Ascending aorta (tissue), 2 donors: Measurements from ENCODE around the gene CSMD2. TPM values are rescaled to one million over a fixed set of nuclear protein-coding genes. Genes with fewer than 3 reads are reported as not detected.

Source experiments
- DNase-seq, 2 donors: peaks; one replicate each; pipeline ENCODE4 v3.0.0-alpha.2; 2019; ENCODE audit warnings: low spot score in 2 of 2
- H3K27ac ChIP-seq, 2 donors: fragments of 200-600 bp; sonication (generic); one replicate each; pipeline ENCODE4 v1.5.1; 2016 to 2017; ENCODE audit warnings: mild to moderate bottlenecking in 1 of 2
- H3K27me3 ChIP-seq: fragments of 200-600 bp; sonication (generic); one replicate; pipeline ENCODE4 v1.5.1; 2017
- H3K36me3 ChIP-seq, 2 donors: fragments of 200-600 bp; sonication (generic); one replicate each; pipeline ENCODE4 v1.5.1; 2016
- H3K4me1 ChIP-seq, 2 donors: fragments of 200-600 bp; sonication (generic); one replicate each; pipeline ENCODE4 v1.5.1; 2016 to 2017; ENCODE audit warnings: mild to moderate bottlenecking in 1 of 2
- H3K4me3 ChIP-seq, 2 donors: fragments of 200-600 bp; sonication (generic); one replicate each; pipeline ENCODE4 v1.5.1; 2016 to 2017; ENCODE audit warnings: mild to moderate bottlenecking in 1 of 2
- H3K9me3 ChIP-seq, 2 donors: fragments of 200-600 bp; sonication (generic); one replicate each; pipeline ENCODE4 v1.5.1; 2016
- CTCF ChIP-seq, 3 experiments: fragments of 200-600 bp in 2 of 3; fragments of 450-650 bp in 1 of 3; sonication (generic) in 2 of 3; IDR thresholded peaks; one replicate each; pipeline ENCODE4 v1.5.1; 2016 to 2019; ENCODE audit warnings: antibody characterized with exemption in 3 of 3, mild to moderate bottlenecking in 1 of 3, moderate library complexity in 1 of 3
- intact Hi-C: fragments of 100-400 bp; cut with DNase I; formaldehyde crosslinking; loops from one replicate; pipeline ENCODE4 v1.15.1; 2023
- total RNA-seq: library from RNA; depleted of rRNA; stranded (reverse); fragments of >200 nt; gene quantifications from one replicate; pipeline ENCODE4 v1.1.0, GENCODE V29; 2016

The CSMD2 gene
- total RNA-seq, 1 donor from 2014 or later = 10.9 TPM

GRCh38 chr1:33792216-33792615 lies 372.8 kb downstream of the CSMD2 start:
- Histone ChIP-seq H3K27me3 (no peaks in the 10 kb centered on the region), H3K9me3 (peaks cover 0 to 5% of the 10 kb centered on the region in 2 donors), H3K36me3 (no peaks in the 10 kb centered on the region), H3K27ac (no peak overlapping the region), H3K4me1 (no peaks in the 10 kb centered on the region), H3K4me3 (no peak overlapping the region)
- intact Hi-C loops = no loop called here
- no peak for DNase-seq
- TF ChIP-seq CTCF (IDR thresholded peaks at IDR 0.05) = no peak

- intact Hi-C loops = no loop called here
- H3K27me3 ChIP-seq = no peaks in the 10 kb centered on the region
- no peaks in the 10 kb centered on the region for H3K36me3 ChIP-seq
- DNase-seq = no peak
- H3K9me3 ChIP-seq = no peaks in the 10 kb centered on the region
- H3K4me1 ChIP-seq = no peaks in the 10 kb centered on the region
- no peak overlapping the region for H3K27ac ChIP-seq
- no peak for TF ChIP-seq CTCF (IDR thresholded peaks at IDR 0.05)
- no peak overlapping the region for H3K4me3 ChIP-seq
Measured at GRCh38 chr1:33791251-33791650, 373.8 kb downstream of the CSMD2 start.

- H3K4me3 ChIP-seq = no peak overlapping the region
- no peaks in the 10 kb centered on the region for H3K4me1 ChIP-seq
- H3K27ac ChIP-seq = no peak overlapping the region
- DNase-seq = no peak
- H3K9me3 ChIP-seq = no peaks in the 10 kb centered on the region
- H3K36me3 ChIP-seq = no peaks in the 10 kb centered on the region
- H3K27me3 ChIP-seq = no peaks in the 10 kb centered on the region
- intact Hi-C loops = no loop called here
- no peak for TF ChIP-seq CTCF (IDR thresholded peaks at IDR 0.05)
Measured at GRCh38 chr1:33790577-33790976, 374.5 kb downstream of the CSMD2 start.

- Histone ChIP-seq H3K4me3 (no peak overlapping the region), H3K36me3 (no peaks in the 10 kb centered on the region), H3K9me3 (no peaks in the 10 kb centered on the region), H3K27me3 (no peaks in the 10 kb centered on the region), H3K27ac (no peak overlapping the region), H3K4me1 (no peaks in the 10 kb centered on the region)
- intact Hi-C loops = no loop called here
- DNase-seq = no peak
- TF ChIP-seq CTCF (IDR thresholded peaks at IDR 0.05) = no peak
Measured at GRCh38 chr1:33784876-33785275, 380.2 kb downstream of the CSMD2 start.

GRCh38 chr1:33782776-33783175 lies 382.3 kb downstream of the CSMD2 start:
- Histone ChIP-seq H3K27ac (no peak overlapping the region), H3K4me3 (no peak overlapping the region), H3K36me3 (no peaks in the 10 kb centered on the region), H3K4me1 (no peaks in the 10 kb centered on the region), H3K9me3 (no peaks in the 10 kb centered on the region), H3K27me3 (no peaks in the 10 kb centered on the region)
- TF ChIP-seq CTCF (IDR thresholded peaks at IDR 0.05) = no peak
- no peak for DNase-seq
- intact Hi-C loops = no loop called here

GRCh38 chr1:33781652-33782051 lies 383.4 kb downstream of the CSMD2 start:
- Histone ChIP-seq H3K36me3 (no peaks in the 10 kb centered on the region), H3K27me3 (no peaks in the 10 kb centered on the region), H3K9me3 (no peaks in the 10 kb centered on the region), H3K27ac (no peak overlapping the region), H3K4me3 (no peak overlapping the region), H3K4me1 (no peaks in the 10 kb centered on the region)
- intact Hi-C loops = no loop called here
- no peak for TF ChIP-seq CTCF (IDR thresholded peaks at IDR 0.05)
- DNase-seq = no peak
